HG02852 (cell line): Measurements from ENCODE around the gene HBP1.
"Not testable (repeated sequence)": the region's sequence is repeated elsewhere in the genome, so short reads cannot be mapped to it uniquely, and the experiment has no call there.

Source experiments
- ATAC-seq: cut with Tn5 transposase; IDR thresholded peaks from one replicate; pipeline ENCODE4 v1.9.1; 2021; ENCODE audit warnings: mild to moderate bottlenecking, moderate library complexity; ENCODE audit not compliant: unreplicated experiment

HBP1 gene

GRCh38 chr7:107152011-107152410 is 16.8 kb upstream of the HBP1 start:
- ATAC-seq: no peak

- no peak for ATAC-seq
Observed at GRCh38 chr7:107154826-107155225, 14.0 kb upstream of the HBP1 start.

GRCh38 chr7:107155726-107156125 is 13.1 kb upstream of the HBP1 start:
- not testable (repeated sequence) for ATAC-seq

- ATAC-seq: no peak
Observed at GRCh38 chr7:107157091-107157490, 11.7 kb upstream of the HBP1 start.

- ATAC-seq: no peak
Observed at GRCh38 chr7:107158028-107158427, 10.8 kb upstream of the HBP1 start.

GRCh38 chr7:107160389-107160788 is 8.4 kb upstream of the HBP1 start:
- ATAC-seq: no peak

GRCh38 chr7:107161415-107161814 is 7.4 kb upstream of the HBP1 start:
- ATAC-seq: no peak

- no peak for ATAC-seq
Observed at GRCh38 chr7:107162475-107162874, 6.3 kb upstream of the HBP1 start.

- ATAC-seq: no peak
Observed at GRCh38 chr7:107164092-107164491, 4.7 kb upstream of the HBP1 start.

GRCh38 chr7:107165341-107165740 is 3.5 kb upstream of the HBP1 start:
- ATAC-seq: no peak

GRCh38 chr7:107166736-107167426 is 1.9 kb upstream of the HBP1 start:
- ATAC-seq: no peak

GRCh38 chr7:107167483-107168232 is 1.1 kb upstream of the HBP1 start:
- ATAC-seq: no peak

GRCh38 chr7:107169120-107170050 is 582 bp downstream of the HBP1 start:
- ATAC-seq: peak; percentile 19

- ATAC-seq: no peak
Observed at GRCh38 chr7:107170051-107170915, 1.5 kb downstream of the HBP1 start.

- no peak for ATAC-seq
Observed at GRCh38 chr7:107171496-107171895, 2.7 kb downstream of the HBP1 start.

- no peak for ATAC-seq
Observed at GRCh38 chr7:107172276-107173032, 3.7 kb downstream of the HBP1 start.

GRCh38 chr7:107173191-107173590 is 4.4 kb downstream of the HBP1 start:
- no peak for ATAC-seq

- peak; percentile 59 for ATAC-seq
Observed at GRCh38 chr7:107173691-107174406, 5.0 kb downstream of the HBP1 start.
